T-cell (primary cell): ENCODE results near the gene DNAI1. TPM values are rescaled to one million over a fixed set of nuclear protein-coding genes. Genes with fewer than 3 reads are reported as not detected.

Source experiments
- ATAC-seq, 4 experiments: fragments of 200-7000 bp in 3 of 4; fragments of 150-1000 bp in 1 of 4; cut with Tn5 transposase; replicated peaks in 1 of 4; 1 replicate in 3 of 4; 2 replicates in 1 of 4; pipeline ENCODE4 v1.10.0; 2021; ENCODE audit warnings: moderate library complexity in 3 of 4, mild to moderate bottlenecking in 2 of 4, moderate number of reproducible peaks in 1 of 4
- CTCF ChIA-PET, 2 donors: fragments of 300-600 bp; sonication (Branson Sonifier 250); formaldehyde crosslinking; loops; one replicate each; lab custom pipeline; 2022; ENCODE audit warnings: antibody characterized with exemption in 2 of 2; lab: Charles Lee
- POLR2A ChIA-PET, 2 donors: fragments of 300-600 bp; sonication (Branson Sonifier 250); formaldehyde crosslinking; loops; one replicate each; lab custom pipeline; 2022; ENCODE audit warnings: antibody characterized with exemption in 2 of 2; lab: Charles Lee
- DNase-seq, 35 experiments: peaks; one replicate each; pipeline versions ENCODE4 v3.0.0 to v3.0.0-alpha.2; 2013 to 2023
- H3K27ac ChIP-seq: one replicate; pipeline ENCODE4 v1.5.1; 2013; ENCODE audit warnings: low read length
- H3K27me3 ChIP-seq, 2 experiments: replicated peaks in 1 of 2; 1 replicate in 1 of 2; 2 replicates in 1 of 2; pipeline versions ENCODE4 v1.6.1 to v1.7.0; 2013; ENCODE audit warnings: low read length in 1 of 2, mixed read lengths in 1 of 2; ENCODE audit not compliant: control insufficient read depth in 2 of 2, insufficient read depth in 2 of 2; ENCODE audit errors: extremely low read depth in 1 of 2
- H3K36me3 ChIP-seq, 2 donors: 1 replicate in 1 of 2; 2 replicates in 1 of 2; pipeline versions ENCODE4 v1.6.1 to v1.7.0; 2013; ENCODE audit warnings: low read length in 1 of 2; ENCODE audit not compliant: control insufficient read depth in 2 of 2, insufficient read depth in 1 of 2; ENCODE audit errors: extremely low read depth in 1 of 2
- H3K4me1 ChIP-seq, 2 experiments: 1 replicate in 1 of 2; 2 replicates in 1 of 2; pipeline versions ENCODE4 v1.6.1 to v1.7.0; 2013; ENCODE audit warnings: low read length in 2 of 2, mixed read lengths in 1 of 2; ENCODE audit not compliant: insufficient read depth in 2 of 2, control insufficient read depth in 1 of 2; ENCODE audit errors: extremely low read depth in 1 of 2
- H3K4me3 ChIP-seq, 2 donors: 1 replicate in 1 of 2; 2 replicates in 1 of 2; pipeline versions ENCODE4 v1.5.1 to v1.7.0; 2013; ENCODE audit warnings: mild to moderate bottlenecking in 2 of 2, low read length in 1 of 2, moderate library complexity in 1 of 2; ENCODE audit not compliant: control insufficient read depth in 1 of 2; ENCODE audit errors: extremely low read depth in 1 of 2
- H3K9me3 ChIP-seq: 2 replicates; pipeline ENCODE4 v1.7.0; 2013
- H3K27ac Mint-ChIP-seq, 2 donors: one replicate each; pipeline ENCODE4 v1.8.0; 2020 to 2021; ENCODE audit warnings: mild to moderate bottlenecking in 2 of 2, mixed read lengths in 2 of 2
- H3K27me3 Mint-ChIP-seq, 2 donors: one replicate each; pipeline ENCODE4 v1.8.0; 2021 to 2022; ENCODE audit warnings: mixed read lengths in 2 of 2
- H3K36me3 Mint-ChIP-seq: one replicate; pipeline ENCODE4 v1.8.0; 2021; ENCODE audit warnings: mixed read lengths
- H3K4me1 Mint-ChIP-seq, 3 donors: one replicate each; pipeline ENCODE4 v1.8.0; 2020 to 2022; ENCODE audit warnings: mixed read lengths in 3 of 3, mild to moderate bottlenecking in 1 of 3
- H3K4me3 Mint-ChIP-seq, 3 donors: one replicate each; pipeline ENCODE4 v1.8.0; 2020 to 2022; ENCODE audit warnings: mild to moderate bottlenecking in 3 of 3, mixed read lengths in 3 of 3, moderate library complexity in 3 of 3
- H3K9me3 Mint-ChIP-seq, 3 donors: one replicate each; pipeline ENCODE4 v1.8.0; 2020 to 2022; ENCODE audit warnings: mixed read lengths in 3 of 3
- whole genome bisulfite sequencing: methylation state at CpG from one replicate; pipeline ENCODE4 v1.1.5; 2013; ENCODE audit warnings: missing lambda C conversion rate; ENCODE audit not compliant: insufficient coverage; 5-methylcytosine and 5-hydroxymethylcytosine counted together
- total RNA-seq, 35 experiments: library from RNA in 6 of 35; stranded (reverse) in 6 of 35; fragments of 120-200 nt in 1 of 35; gene quantifications; one replicate each; pipeline versions ENCODE4 v1.2.1 to v1.2.4 and lab custom pipeline; 2013 to 2026

Gene DNAI1
- total RNA-seq, 5 donors from 2014 or later (not counting 1 experiment from before 2014, with no cell fraction given) = not detected

GRCh38 chr9:34459941-34460340, 1.3 kb downstream of the DNAI1 start:
- ATAC-seq (no peak), DNase-seq (no peak)
- Mint-ChIP-seq H3K9me3 (no peaks in the 10 kb centered on the region), H3K4me3 (no peak overlapping the region), H3K27ac (no peak overlapping the region), H3K4me1 (peaks cover 25 to 39% (median 30%) of the 10 kb centered on the region in 3 donors), H3K27me3 (peaks cover 5 to 6% of the 10 kb centered on the region in 2 donors), H3K36me3 (no peaks in the 10 kb centered on the region)
- Histone ChIP-seq H3K27me3 (peaks cover 0 to 8% of the 10 kb centered on the region in 2 experiments), H3K4me1 (peaks cover 10 to 19% of the 10 kb centered on the region in 2 experiments), H3K9me3 (no peaks in the 10 kb centered on the region), H3K4me3 (no peak overlapping the region), H3K36me3 (no peaks in the 10 kb centered on the region), H3K27ac (no peak overlapping the region)
- CTCF ChIA-PET = interaction anchor here (0.6 to 0.7 kb wide), 2 partner anchors 16 to 340 kb away, joined by 3 to 5 read pairs; no protein-coding TSS in a partner anchor
- POLR2A ChIA-PET = no interaction called here
- 17% methylated on average over 3 of the region's 3 CpGs for WGBS

- no peak overlapping the region for H3K27ac ChIP-seq
- Mint-ChIP-seq H3K36me3 (no peaks in the 10 kb centered on the region), H3K4me1 (peaks cover 7 to 18% (median 9%) of the 10 kb centered on the region in 3 donors), H3K27me3 (peaks cover 6 to 10% of the 10 kb centered on the region in 2 donors), H3K4me3 (no peak overlapping the region), H3K9me3 (no peaks in the 10 kb centered on the region), H3K27ac (no peak overlapping the region)
- no peaks in the 10 kb centered on the region for H3K9me3 ChIP-seq
- no peaks in the 10 kb centered on the region for H3K36me3 ChIP-seq
- peaks cover 2 to 5% of the 10 kb centered on the region in 2 experiments for H3K4me1 ChIP-seq
- no peak for DNase-seq
- 60% methylated on average over 1 of the region's 5 CpGs for WGBS
- ChIA-PET POLR2A (interaction anchor here in 1 of 2 donors (0.6 kb wide), 1 partner anchor 148 kb away, joined by 5 read pairs; no protein-coding TSS in a partner anchor), CTCF (interaction anchor here in 1 of 2 donors (0.6 kb wide), 2 partner anchors 130 to 754 kb away, joined by 3 read pairs; no protein-coding TSS in a partner anchor)
- no peak overlapping the region for H3K4me3 ChIP-seq
- H3K27me3 ChIP-seq = peaks cover 3 to 15% of the 10 kb centered on the region in 2 experiments
- ATAC-seq = no peak
These were observed 4.7 kb downstream of the DNAI1 start for GRCh38 chr9:34463098-34463900.

GRCh38 chr9:34463901-34464232, 5.3 kb downstream of the DNAI1 start:
- H3K36me3 Mint-ChIP-seq = no peaks in the 10 kb centered on the region
- H3K4me3 Mint-ChIP-seq = no peak overlapping the region
- ChIA-PET POLR2A (no interaction called here), CTCF (interaction anchor here in 1 of 2 donors (0.5 to 0.6 kb wide), 2 partner anchors 36 to 754 kb away, joined by 3 read pairs; no protein-coding TSS in a partner anchor)
- no peaks in the 10 kb centered on the region for H3K36me3 ChIP-seq
- H3K4me1 ChIP-seq = peaks cover under 1 to 2% of the 10 kb centered on the region in 2 experiments
- peaks cover 6 to 10% of the 10 kb centered on the region in 2 donors for H3K27me3 Mint-ChIP-seq
- peaks cover 3 to 13% (median 3%) of the 10 kb centered on the region in 3 donors for H3K4me1 Mint-ChIP-seq
- H3K4me3 ChIP-seq = no peak overlapping the region
- no peaks in the 10 kb centered on the region for H3K9me3 ChIP-seq
- DNase-seq = no peak
- 79% methylated on average over 2 of the region's 2 CpGs for WGBS
- H3K27ac ChIP-seq = no peak overlapping the region
- H3K9me3 Mint-ChIP-seq = no peaks in the 10 kb centered on the region
- H3K27me3 ChIP-seq = peaks cover 7 to 15% of the 10 kb centered on the region in 2 experiments
- no peak overlapping the region for H3K27ac Mint-ChIP-seq
- ATAC-seq = no peak

- no peaks in the 10 kb centered on the region for H3K36me3 Mint-ChIP-seq
- H3K4me1 Mint-ChIP-seq = peaks cover 0 to 6% (median 0%) of the 10 kb centered on the region in 3 donors
- ChIA-PET CTCF (no interaction called here), POLR2A (no interaction called here)
- no peak for DNase-seq
- WGBS = no CpG with 5 or more reads among the region's 2 CpGs
- Histone ChIP-seq H3K4me3 (no peak overlapping the region), H3K27ac (no peak overlapping the region), H3K4me1 (no peaks in the 10 kb centered on the region), H3K9me3 (no peaks in the 10 kb centered on the region), H3K27me3 (peaks cover 7 to 15% of the 10 kb centered on the region in 2 experiments), H3K36me3 (no peaks in the 10 kb centered on the region)
- H3K27ac Mint-ChIP-seq = no peak overlapping the region
- H3K4me3 Mint-ChIP-seq = no peak overlapping the region
- H3K9me3 Mint-ChIP-seq = no peaks in the 10 kb centered on the region
- no peak for ATAC-seq
- peaks cover 6 to 10% of the 10 kb centered on the region in 2 donors for H3K27me3 Mint-ChIP-seq
These were observed 6.0 kb downstream of the DNAI1 start for GRCh38 chr9:34464571-34464970.

GRCh38 chr9:34465468-34465867, 6.9 kb downstream of the DNAI1 start:
- no peaks in the 10 kb centered on the region for H3K36me3 ChIP-seq
- WGBS = 36% methylated on average over 1 of the region's 1 CpG
- H3K9me3 Mint-ChIP-seq = no peaks in the 10 kb centered on the region
- DNase-seq = no peak
- no peaks in the 10 kb centered on the region for H3K36me3 Mint-ChIP-seq
- no peaks in the 10 kb centered on the region for H3K9me3 ChIP-seq
- no peaks in the 10 kb centered on the region for H3K4me1 Mint-ChIP-seq
- H3K4me1 ChIP-seq = no peaks in the 10 kb centered on the region
- ChIA-PET CTCF (interaction anchor here in 1 of 2 donors (0.6 to 0.7 kb wide), 2 partner anchors 10 to 32 kb away, joined by 3 read pairs; no protein-coding TSS in a partner anchor), POLR2A (no interaction called here)
- H3K27ac ChIP-seq = no peak overlapping the region
- peaks cover 6 to 10% of the 10 kb centered on the region in 2 donors for H3K27me3 Mint-ChIP-seq
- H3K27ac Mint-ChIP-seq = no peak overlapping the region
- no peak overlapping the region for H3K4me3 ChIP-seq
- H3K27me3 ChIP-seq = peaks cover 7 to 15% of the 10 kb centered on the region in 2 experiments
- ATAC-seq = no peak
- H3K4me3 Mint-ChIP-seq = no peak overlapping the region

GRCh38 chr9:34475097-34475496, 16.5 kb downstream of the DNAI1 start:
- ATAC-seq (no peak), DNase-seq (no peak)
- Histone ChIP-seq H3K36me3 (no peaks in the 10 kb centered on the region), H3K4me3 (no peak overlapping the region), H3K9me3 (no peaks in the 10 kb centered on the region), H3K4me1 (no peaks in the 10 kb centered on the region), H3K27me3 (peaks cover 6 to 8% of the 10 kb centered on the region in 2 experiments), H3K27ac (no peak overlapping the region)
- ChIA-PET POLR2A (interaction anchor here in 1 of 2 donors (0.6 kb wide), 1 partner anchor 14 kb away, joined by 4 read pairs; no protein-coding TSS in a partner anchor), CTCF (no interaction called here)
- peaks cover 11 to 15% of the 10 kb centered on the region in 2 donors for H3K27me3 Mint-ChIP-seq
- 51% methylated on average over 3 of the region's 3 CpGs for WGBS
- H3K27ac Mint-ChIP-seq = no peak overlapping the region
- H3K9me3 Mint-ChIP-seq = no peaks in the 10 kb centered on the region
- H3K4me3 Mint-ChIP-seq = no peak overlapping the region
- H3K4me1 Mint-ChIP-seq = no peaks in the 10 kb centered on the region
- H3K36me3 Mint-ChIP-seq = no peaks in the 10 kb centered on the region
